ENCODE measurements around the gene CDHR5. TPM values are rescaled to one million over a fixed set of nuclear protein-coding genes. Genes with fewer than 3 reads are reported as not detected.

The CDHR5 gene
- total and polyA plus RNA-seq, 2 of the 4 experiments (the other 2 are of a cell fraction), result not detected

GRCh38 chr11:595400-595799 is 29.4 kb downstream of the CDHR5 start:
- in situ Hi-C loops (cut with MboI; ENCODE audit: low sequenced_read_pairs), result no loop called here
- CTCF ChIA-PET, result no interaction called here
- WGBS, 2 experiments (ENCODE audit: extremely low coverage in 2 of 2, insufficient read length in 1 of 2), result 100% methylated on average over 2 of the region's 10 CpGs; no CpG with 5 or more reads in 1 of the 2 experiments

More at GRCh38 chr11:595400-595799, 29.4 kb downstream of the CDHR5 start:
- Histone ChIP-seq H4K20me1 (ENCODE audit: insufficient read depth, low read length) (peaks cover 42% of the 10 kb centered on the region), H3K9me1 (ENCODE audit: insufficient read depth, low read length) (no peaks in the 10 kb centered on the region), H3K4ac (ENCODE audit: low read depth, low read length) (no peak overlapping the region), H2AFZ (replicated peaks; ENCODE audit: low read length, poor library complexity) (no peak overlapping the region), H2AK5ac (ENCODE audit: low read depth, low read length) (no peak overlapping the region), H3K4me2 (ENCODE audit: low read depth, low read length) (no peak overlapping the region), H4K5ac (ENCODE audit: low read depth, low read length) (no peak overlapping the region), H3K4me1 (ENCODE audit: control insufficient read depth, insufficient read depth, low read length) (no peaks in the 10 kb centered on the region), H4K91ac (ENCODE audit: insufficient read depth, low read depth, low read length) (no peak overlapping the region), H3K36me3 (ENCODE audit: control insufficient read depth, insufficient read depth, low read length) (peaks cover 73% of the 10 kb centered on the region), H2BK120ac (ENCODE audit: low read depth, low read length) (no peak overlapping the region), H3K27me3 (ENCODE audit: control insufficient read depth, insufficient read depth, low read length) (no peaks in the 10 kb centered on the region), H2BK15ac (ENCODE audit: low read depth, low read length) (no peak overlapping the region), H3K56ac (ENCODE audit: extremely low read depth, insufficient read depth, low read length) (no peak overlapping the region), H3K14ac (replicated peaks; ENCODE audit: low read depth, low read length) (no peak overlapping the region), H2AK9ac (replicated peaks; ENCODE audit: low read depth, low read length, poor library complexity) (no peak overlapping the region), H3K79me1 (ENCODE audit: low read depth in 1 of 2, low read length in 2 of 2) (peaks cover 28 to 57% of the 10 kb centered on the region in 2 experiments), H2BK5ac (ENCODE audit: low read depth, low read length, poor library complexity, severe bottlenecking) (no peak overlapping the region), H3K9me3 (ENCODE audit: control insufficient read depth, insufficient read depth, low read length) (no peaks in the 10 kb centered on the region), H3K23ac (ENCODE audit: low read depth, low read length) (no peak overlapping the region), H4K8ac (ENCODE audit: low read depth in 2 of 2, low read length in 2 of 2) (no peak overlapping the region), H3K27ac (ENCODE audit: insufficient read depth, low read length) (no peak overlapping the region), H2BK20ac (ENCODE audit: low read depth, low read length) (no peak overlapping the region), H3K9ac (ENCODE audit: low read depth, low read length) (no peak overlapping the region), H3K4me3 (ENCODE audit: insufficient read depth, low read depth, low read length) (no peak overlapping the region), H3K18ac (ENCODE audit: low read depth, low read length) (no peak overlapping the region)
- no TSS peak for BruUV-seq (replicated peaks)
- ATAC-seq (ENCODE audit: low read depth), result no peak
- POLR2A ChIA-PET (ENCODE audit: unreplicated experiment), result no interaction called here
- dilution Hi-C loops (cut with HindIII; ENCODE audit: low sequenced_read_pairs, unreplicated experiment) (no loop called here), intact Hi-C loops (cut with micrococcal nuclease) (no loop called here)
- DNase-seq, result no peak
- TF ChIP-seq NFE2L2 (IDR thresholded peaks at IDR 0.05; ENCODE audit: low read depth, low read length) (no peak), CEBPB (IDR thresholded peaks at IDR 0.05; ENCODE audit: low read depth, low read length) (no peak), FOS (IDR thresholded peaks at IDR 0.05; ENCODE audit: low read depth, low read length) (no peak), ELK1 (IDR thresholded peaks at IDR 0.05; ENCODE audit: borderline replicate concordance, low read depth, low read length) (no peak), MXI1 (IDR thresholded peaks at IDR 0.05; ENCODE audit: borderline replicate concordance, low read depth, low read length) (no peak), CHD1 (IDR thresholded peaks at IDR 0.05; ENCODE audit: low read depth, low read length) (no peak), RCOR1 (IDR thresholded peaks at IDR 0.05; ENCODE audit: insufficient replicate concordance, low read length) (no peak), MAFK (IDR thresholded peaks at IDR 0.05; ENCODE audit: low read depth, low read length) (no peak), POLR2A (IDR thresholded peaks at IDR 0.05; ENCODE audit: low read depth, low read length) (no peak), MAZ (IDR thresholded peaks at IDR 0.05; ENCODE audit: borderline replicate concordance, low read depth, low read length) (no peak), CTCF (conservative IDR thresholded peaks at IDR 0.05; ENCODE audit: low read depth, low read length) (no peak)

All from IMR-90 (cell line).